Gastrocnemius medialis (tissue), 4 donors: Measurements from ENCODE around the gene EPS8L2.

ENCODE experiments used
- CTCF ChIP-seq, 5 experiments: fragments of 450-650 bp in 3 of 5; fragments of 200-600 bp in 2 of 5; sonication (generic) in 2 of 5; IDR thresholded peaks in 4 of 5; conservative IDR thresholded peaks in 1 of 5; 1 replicate in 4 of 5; 2 replicates in 1 of 5; pipeline ENCODE4 v1.5.1; 2016 to 2019; ENCODE audit warnings: antibody characterized with exemption in 5 of 5, mild to moderate bottlenecking in 3 of 5, moderate library complexity in 3 of 5
- POLR2A ChIP-seq, 2 donors: fragments of 450-650 bp; IDR thresholded peaks; one replicate each; pipeline ENCODE4 v1.6.1; 2017; ENCODE audit warnings: antibody characterized with exemption in 2 of 2, mild to moderate bottlenecking in 2 of 2, moderate library complexity in 2 of 2

DNA sequence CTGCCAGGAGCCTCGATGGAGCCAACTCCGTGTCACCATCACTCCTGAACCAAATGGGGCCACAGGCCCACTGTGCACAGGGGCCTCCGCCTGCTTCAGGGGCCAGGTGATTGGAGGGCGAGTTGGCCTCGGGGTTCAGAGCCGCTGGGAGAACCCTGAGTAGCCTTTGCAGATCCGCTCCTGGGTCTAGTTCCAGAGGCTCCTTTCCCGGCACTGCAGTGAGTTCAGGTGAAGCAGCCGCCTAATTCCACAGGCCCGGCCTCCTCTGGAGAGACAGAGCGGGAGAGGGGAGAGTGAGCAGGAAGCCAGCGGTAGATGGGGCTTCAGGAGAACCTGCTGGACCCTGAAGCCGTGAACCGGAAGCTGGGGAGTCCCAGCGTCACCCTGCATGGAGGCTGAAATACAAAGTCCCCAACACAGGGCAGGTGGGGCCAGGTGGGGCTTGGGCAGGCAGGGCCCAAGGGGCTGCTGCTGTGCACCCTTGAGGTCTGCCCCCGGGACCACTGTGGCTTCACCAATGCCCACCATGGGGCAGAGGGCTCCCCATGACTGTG lies 46.4 kb upstream of the EPS8L2 start:
- TF ChIP-seq CTCF (IDR thresholded peaks at IDR 0.05 in 4 of 5, conservative IDR thresholded peaks at IDR 0.05 in 1 of 5) (no peak), POLR2A (IDR thresholded peaks at IDR 0.05) (no peak)
